ENCODE results near the gene CLNK. TPM values are rescaled to one million over a fixed set of nuclear protein-coding genes. Genes with fewer than 3 reads are reported as not detected.

CLNK gene
- total RNA-seq, 2 experiments from 2014 or later, result 2.0 TPM; not detected in 1

GRCh38 chr4:10661047-10661446 lies 23.5 kb downstream of the CLNK start:
- H4K20me1 ChIP-seq (ENCODE audit: insufficient read depth, low read length), result no peaks in the 10 kb centered on the region
- H3K9me2 ChIP-seq (ENCODE audit: insufficient read depth, low read length), result no peaks in the 10 kb centered on the region
- no peaks in the 10 kb centered on the region for H3K4me1 ChIP-seq (ENCODE audit: insufficient read depth, low read length, poor library complexity, severe bottlenecking)
- intact Hi-C loops (cut with micrococcal nuclease; ENCODE audit: unreplicated experiment), result no loop called here
- no peak overlapping the region for H3K4me3 ChIP-seq (ENCODE audit: low read depth, low read length, poor library complexity, severe bottlenecking)
- POLR2A ChIA-PET, result no interaction called here
- no peaks in the 10 kb centered on the region for H3K36me3 ChIP-seq (ENCODE audit: insufficient read depth, low read length)
- no peak overlapping the region for H3K4me2 ChIP-seq (ENCODE audit: low read length)
- H3K27ac ChIP-seq (ENCODE audit: low read depth, low read length, poor library complexity, severe bottlenecking), result no peak overlapping the region
- no TSS peak for BruUV-seq (replicated peaks)
- CTCF ChIA-PET (ENCODE audit: unreplicated experiment), result interaction anchor here (1.6 kb wide), 1 partner anchor 14 kb away, joined by 3 read pairs; no protein-coding TSS in a partner anchor
- TF ChIP-seq EZH2phosphoT487 (IDR thresholded peaks at IDR 0.05; ENCODE audit: borderline replicate concordance, low read depth, low read length), result no peak
- no peak for TF ChIP-seq CTCF (conservative IDR thresholded peaks at IDR 0.05; ENCODE audit: low read length)
- H2AFZ ChIP-seq (ENCODE audit: low read length), result no peak overlapping the region
- H3K9me3 ChIP-seq (ENCODE audit: low read length), result no peaks in the 10 kb centered on the region
- DNase-seq (ENCODE audit: low spot score), result no peak
- no peaks in the 10 kb centered on the region for H3K79me2 ChIP-seq (ENCODE audit: insufficient read depth, low read depth, low read length)

GRCh38 chr4:10659251-10659650 lies 25.3 kb downstream of the CLNK start:
- CTCF ChIA-PET (ENCODE audit: unreplicated experiment), result no interaction called here
- no peaks in the 10 kb centered on the region for H3K9me3 ChIP-seq (ENCODE audit: low read length)
- no peaks in the 10 kb centered on the region for H3K9me2 ChIP-seq (ENCODE audit: insufficient read depth, low read length)
- intact Hi-C loops (cut with micrococcal nuclease; ENCODE audit: unreplicated experiment), result no loop called here
- POLR2A ChIA-PET, result no interaction called here
- DNase-seq (ENCODE audit: low spot score), result no peak
- H4K20me1 ChIP-seq (ENCODE audit: insufficient read depth, low read length), result no peaks in the 10 kb centered on the region
- TF ChIP-seq CTCF (conservative IDR thresholded peaks at IDR 0.05; ENCODE audit: low read length) (no peak), EZH2phosphoT487 (IDR thresholded peaks at IDR 0.05; ENCODE audit: borderline replicate concordance, low read depth, low read length) (no peak)
- H2AFZ ChIP-seq (ENCODE audit: low read length), result no peak overlapping the region
- H3K4me3 ChIP-seq (ENCODE audit: low read depth, low read length, poor library complexity, severe bottlenecking), result no peak overlapping the region
- no peaks in the 10 kb centered on the region for H3K79me2 ChIP-seq (ENCODE audit: insufficient read depth, low read depth, low read length)
- H3K4me1 ChIP-seq (ENCODE audit: insufficient read depth, low read length, poor library complexity, severe bottlenecking), result no peaks in the 10 kb centered on the region
- no peak overlapping the region for H3K27ac ChIP-seq (ENCODE audit: low read depth, low read length, poor library complexity, severe bottlenecking)
- no peaks in the 10 kb centered on the region for H3K36me3 ChIP-seq (ENCODE audit: insufficient read depth, low read length)
- no peak overlapping the region for H3K4me2 ChIP-seq (ENCODE audit: low read length)
- BruUV-seq (replicated peaks), result no TSS peak

DNA sequence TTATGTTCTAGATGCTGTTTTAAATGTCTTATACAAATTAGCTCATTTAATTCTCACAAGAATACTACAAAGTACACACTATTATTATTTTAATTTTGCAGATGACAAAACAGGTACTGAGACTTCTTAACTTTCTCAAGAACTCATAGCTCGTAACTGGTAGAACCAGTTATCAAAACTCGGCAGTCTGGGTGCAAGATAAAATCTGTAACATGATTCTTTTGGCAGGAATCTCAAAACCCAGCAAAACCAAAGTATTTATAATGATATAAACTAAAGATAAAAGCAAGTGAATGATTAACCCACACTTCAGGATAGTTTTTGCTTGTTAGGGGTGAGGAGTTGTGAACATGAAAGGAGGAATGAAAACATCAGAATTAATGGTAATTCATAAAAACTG lies 27.6 kb downstream of the CLNK start:
- Histone ChIP-seq H3K9me3 (ENCODE audit: low read length) (no peaks in the 10 kb centered on the region), H3K9me2 (ENCODE audit: insufficient read depth, low read length) (no peaks in the 10 kb centered on the region), H3K27ac (ENCODE audit: low read depth, low read length, poor library complexity, severe bottlenecking) (no peak overlapping the region), H3K36me3 (ENCODE audit: insufficient read depth, low read length) (no peaks in the 10 kb centered on the region), H2AFZ (ENCODE audit: low read length) (no peak overlapping the region), H3K4me3 (ENCODE audit: low read depth, low read length, poor library complexity, severe bottlenecking) (no peak overlapping the region), H3K79me2 (ENCODE audit: insufficient read depth, low read depth, low read length) (no peaks in the 10 kb centered on the region), H4K20me1 (ENCODE audit: insufficient read depth, low read length) (no peaks in the 10 kb centered on the region), H3K4me1 (ENCODE audit: insufficient read depth, low read length, poor library complexity, severe bottlenecking) (no peaks in the 10 kb centered on the region), H3K4me2 (ENCODE audit: low read length) (no peak overlapping the region)
- no peak for TF ChIP-seq CTCF (conservative IDR thresholded peaks at IDR 0.05; ENCODE audit: low read length)
- TF ChIP-seq EZH2phosphoT487 (IDR thresholded peaks at IDR 0.05; ENCODE audit: borderline replicate concordance, low read depth, low read length), result no peak
- CTCF ChIA-PET (ENCODE audit: unreplicated experiment), result no interaction called here
- POLR2A ChIA-PET, result interaction anchor here (0.9 to 1.1 kb wide), 2 partner anchors 13 to 14 kb away, joined by 4 read pairs; no protein-coding TSS in a partner anchor
- intact Hi-C loops (cut with micrococcal nuclease; ENCODE audit: unreplicated experiment), result no loop called here
- no peak for DNase-seq (ENCODE audit: low spot score)
- BruUV-seq (replicated peaks), result no TSS peak

Measured in OCI-LY7 (cell line).